Adipocyte (in vitro differentiated cells): Measurements from ENCODE around the gene BRICD5.

Source experiments
- DNase-seq: peaks from one replicate; pipeline ENCODE4 v3.0.0-alpha.2; 2015; ENCODE audit warnings: low read depth
- H3K27me3 ChIP-seq: replicated peaks from 2 replicates; pipeline ENCODE4 v1.7.0; 2013; ENCODE audit warnings: mild to moderate bottlenecking, low read length, moderate library complexity; ENCODE audit not compliant: control insufficient read depth, insufficient read depth
- H3K36me3 ChIP-seq: 2 replicates; pipeline ENCODE4 v1.7.0; 2013; ENCODE audit warnings: low read length, mild to moderate bottlenecking, moderate library complexity; ENCODE audit not compliant: control insufficient read depth, insufficient read depth, severe bottlenecking
- H3K4me1 ChIP-seq: 2 replicates; pipeline ENCODE4 v1.7.0; 2013; ENCODE audit warnings: mild to moderate bottlenecking, low read length, moderate library complexity; ENCODE audit not compliant: control insufficient read depth, insufficient read depth
- H3K4me3 ChIP-seq: 2 replicates; pipeline ENCODE4 v1.7.0; 2013; ENCODE audit warnings: mild to moderate bottlenecking, low read length, moderate library complexity
- H3K9ac ChIP-seq: 2 replicates; pipeline ENCODE4 v1.7.0; 2013; ENCODE audit warnings: mild to moderate bottlenecking, low read length, moderate library complexity
- H3K9me3 ChIP-seq: 2 replicates; pipeline ENCODE4 v1.7.0; 2013; ENCODE audit warnings: mild to moderate bottlenecking, low read length, moderate library complexity; ENCODE audit not compliant: control insufficient read depth

BRICD5 gene

GRCh38 chr16:2177101-2177500 is 33.6 kb downstream of the BRICD5 start:
- no peaks in the 10 kb centered on the region for H3K27me3 ChIP-seq

GRCh38 chr16:2176047-2176446 is 34.6 kb downstream of the BRICD5 start:
- H3K4me1 ChIP-seq = no peaks in the 10 kb centered on the region
- H3K9me3 ChIP-seq = no peaks in the 10 kb centered on the region
- no peak for DNase-seq
- H3K4me3 ChIP-seq = no peak overlapping the region
- no peaks in the 10 kb centered on the region for H3K27me3 ChIP-seq
- H3K36me3 ChIP-seq = peaks cover 46% of the 10 kb centered on the region
- H3K9ac ChIP-seq = no peak overlapping the region

More at GRCh38 chr16:2177101-2177500, 33.6 kb downstream of the BRICD5 start:
- Histone ChIP-seq H3K9me3 (no peaks in the 10 kb centered on the region), H3K36me3 (peaks cover 41% of the 10 kb centered on the region), H3K4me3 (no peak overlapping the region), H3K9ac (no peak overlapping the region), H3K4me1 (no peaks in the 10 kb centered on the region)
- no peak for DNase-seq

- Histone ChIP-seq H3K9ac (no peak overlapping the region), H3K4me3 (no peak overlapping the region), H3K9me3 (no peaks in the 10 kb centered on the region), H3K36me3 (peaks cover 46% of the 10 kb centered on the region), H3K4me1 (no peaks in the 10 kb centered on the region), H3K27me3 (no peaks in the 10 kb centered on the region)
- DNase-seq = no peak
Measured at GRCh38 chr16:2175454-2175853, 35.2 kb downstream of the BRICD5 start.

GRCh38 chr16:2174396-2175131 is 36.1 kb downstream of the BRICD5 start:
- DNase-seq = no peak
- no peaks in the 10 kb centered on the region for H3K27me3 ChIP-seq
- H3K9me3 ChIP-seq = no peaks in the 10 kb centered on the region
- H3K4me3 ChIP-seq = no peak overlapping the region
- H3K36me3 ChIP-seq = peaks cover 46% of the 10 kb centered on the region
- H3K4me1 ChIP-seq = no peaks in the 10 kb centered on the region
- H3K9ac ChIP-seq = no peak overlapping the region

GRCh38 chr16:2173916-2174315 is 36.7 kb downstream of the BRICD5 start:
- DNase-seq = no peak
- Histone ChIP-seq H3K27me3 (no peaks in the 10 kb centered on the region), H3K9me3 (no peaks in the 10 kb centered on the region), H3K4me3 (no peak overlapping the region), H3K36me3 (peaks cover 49% of the 10 kb centered on the region), H3K4me1 (no peaks in the 10 kb centered on the region), H3K9ac (no peak overlapping the region)

- no peaks in the 10 kb centered on the region for H3K9me3 ChIP-seq
- no peak overlapping the region for H3K9ac ChIP-seq
- H3K27me3 ChIP-seq = no peaks in the 10 kb centered on the region
- no peaks in the 10 kb centered on the region for H3K4me1 ChIP-seq
- no peak for DNase-seq
- no peak overlapping the region for H3K4me3 ChIP-seq
- peaks cover 52% of the 10 kb centered on the region for H3K36me3 ChIP-seq
Measured at GRCh38 chr16:2173366-2173765, 37.3 kb downstream of the BRICD5 start.

- no peak overlapping the region for H3K4me3 ChIP-seq
- H3K9ac ChIP-seq = no peak overlapping the region
- no peaks in the 10 kb centered on the region for H3K27me3 ChIP-seq
- H3K9me3 ChIP-seq = no peaks in the 10 kb centered on the region
- H3K36me3 ChIP-seq = peaks cover 57% of the 10 kb centered on the region
- no peak for DNase-seq
- no peaks in the 10 kb centered on the region for H3K4me1 ChIP-seq
Measured at GRCh38 chr16:2172688-2173335, 37.9 kb downstream of the BRICD5 start.

- peaks cover 66% of the 10 kb centered on the region for H3K36me3 ChIP-seq
- H3K9me3 ChIP-seq = no peaks in the 10 kb centered on the region
- H3K4me1 ChIP-seq = no peaks in the 10 kb centered on the region
- H3K9ac ChIP-seq = no peak overlapping the region
- H3K4me3 ChIP-seq = no peak overlapping the region
- DNase-seq = no peak
- no peaks in the 10 kb centered on the region for H3K27me3 ChIP-seq
Measured at GRCh38 chr16:2171601-2172178, 39.0 kb downstream of the BRICD5 start.

GRCh38 chr16:2170587-2171435 is 39.9 kb downstream of the BRICD5 start:
- peaks cover 68% of the 10 kb centered on the region for H3K36me3 ChIP-seq
- no peaks in the 10 kb centered on the region for H3K4me1 ChIP-seq
- no peak overlapping the region for H3K9ac ChIP-seq
- no peaks in the 10 kb centered on the region for H3K9me3 ChIP-seq
- no peak overlapping the region for H3K4me3 ChIP-seq
- DNase-seq = no peak
- no peaks in the 10 kb centered on the region for H3K27me3 ChIP-seq

GRCh38 chr16:2170080-2170479 is 40.6 kb downstream of the BRICD5 start:
- Histone ChIP-seq H3K9ac (no peak overlapping the region), H3K4me3 (no peak overlapping the region), H3K36me3 (peaks cover 62% of the 10 kb centered on the region), H3K27me3 (no peaks in the 10 kb centered on the region), H3K9me3 (no peaks in the 10 kb centered on the region), H3K4me1 (no peaks in the 10 kb centered on the region)
- DNase-seq = no peak

- no peaks in the 10 kb centered on the region for H3K27me3 ChIP-seq
- H3K36me3 ChIP-seq = peaks cover 39% of the 10 kb centered on the region
- H3K4me1 ChIP-seq = no peaks in the 10 kb centered on the region
- no peak for DNase-seq
- no peak overlapping the region for H3K9ac ChIP-seq
- H3K4me3 ChIP-seq = no peak overlapping the region
- H3K9me3 ChIP-seq = no peaks in the 10 kb centered on the region
Measured at GRCh38 chr16:2167068-2167638, 43.5 kb downstream of the BRICD5 start.
